ENCODE data around the gene ABCA13. TPM values are rescaled to one million over a fixed set of nuclear protein-coding genes. Genes with fewer than 3 reads are reported as not detected.

The ABCA13 gene
- total RNA-seq, 1 donor from 2014 or later, result 0.34 TPM

- Mint-ChIP-seq H3K27me3 (ENCODE audit: low read depth, unreplicated experiment) (peaks cover 7% of the 10 kb centered on the region), H3K27ac (ENCODE audit: unreplicated experiment) (no peak overlapping the region), H3K36me3 (ENCODE audit: low read depth, unreplicated experiment) (no peaks in the 10 kb centered on the region), H3K4me1 (ENCODE audit: low read depth, unreplicated experiment) (no peaks in the 10 kb centered on the region), H3K9me3 (ENCODE audit: unreplicated experiment) (peaks cover 6% of the 10 kb centered on the region), H3K4me3 (ENCODE audit: unreplicated experiment) (no peak overlapping the region)
- Histone ChIP-seq H4K20me1 (ENCODE audit: insufficient read depth, low read length) (no peaks in the 10 kb centered on the region), H3K79me2 (ENCODE audit: insufficient read depth, low read length) (no peaks in the 10 kb centered on the region), H3K9ac (ENCODE audit: low read length) (no peak overlapping the region), H3K27ac (ENCODE audit: low read depth, low read length) (no peak overlapping the region), H3K4me1 (ENCODE audit: insufficient read depth, low read length) (no peaks in the 10 kb centered on the region), H3K4me2 (ENCODE audit: low read length) (no peak overlapping the region), H3K36me3 (ENCODE audit: insufficient read depth, low read length) (no peaks in the 10 kb centered on the region), H3K4me3 (ENCODE audit: insufficient read depth, low read depth, low read length) (no peak overlapping the region), H2AFZ (ENCODE audit: low read depth, low read length) (no peak overlapping the region), H3K9me3 (ENCODE audit: insufficient read depth, low read depth, low read length) (peaks cover 12% of the 10 kb centered on the region), H3K27me3 (ENCODE audit: insufficient read depth, low read length) (no peaks in the 10 kb centered on the region)
- DNase-seq (ENCODE audit: low read depth) (no peak), FAIRE-seq (no peak)
- TF ChIP-seq EZH2 (IDR thresholded peaks at IDR 0.05; ENCODE audit: insufficient read depth, low read length), result no peak
- TF ChIP-seq CTCF (IDR thresholded peaks at IDR 0.05; ENCODE audit: insufficient read depth, low read depth, low read length), result no peak
Measured at GRCh38 chr7:48237354-48237753, 66.1 kb downstream of the ABCA13 start.

DNA sequence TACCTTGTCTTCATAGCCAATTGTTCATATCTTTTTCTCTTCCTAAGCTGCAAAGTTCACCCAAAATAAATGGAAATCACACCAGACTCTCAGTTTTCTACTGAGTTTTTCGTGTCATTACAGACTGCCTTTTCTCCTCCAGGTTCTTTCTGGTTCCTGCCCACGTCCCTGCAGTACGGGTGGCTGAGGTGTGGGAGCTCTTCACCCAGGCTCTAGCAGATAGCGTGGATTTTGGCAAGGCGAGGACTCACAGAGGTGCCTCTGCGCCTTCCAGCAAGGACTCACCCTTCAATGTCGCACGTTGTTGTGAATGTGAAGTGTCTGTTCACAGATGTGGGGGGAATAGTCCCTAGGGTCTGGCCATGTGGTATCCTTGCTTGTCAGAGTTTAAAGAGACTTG lies 71.6 kb downstream of the ABCA13 start:
- no peak overlapping the region for H3K9ac ChIP-seq (ENCODE audit: low read length)
- H3K4me2 ChIP-seq (ENCODE audit: low read length), result no peak overlapping the region
- no peaks in the 10 kb centered on the region for H3K27me3 ChIP-seq (ENCODE audit: insufficient read depth, low read length)
- H3K4me3 ChIP-seq (ENCODE audit: insufficient read depth, low read depth, low read length), result no peak overlapping the region
- H2AFZ ChIP-seq (ENCODE audit: low read depth, low read length), result no peak overlapping the region
- DNase-seq (ENCODE audit: low read depth) (no peak), FAIRE-seq (no peak)
- H3K4me1 ChIP-seq (ENCODE audit: insufficient read depth, low read length), result peaks cover 22% of the 10 kb centered on the region
- Mint-ChIP-seq H3K4me3 (ENCODE audit: unreplicated experiment) (no peak overlapping the region), H3K9me3 (ENCODE audit: unreplicated experiment) (peaks cover 8% of the 10 kb centered on the region), H3K27ac (ENCODE audit: unreplicated experiment) (no peak overlapping the region), H3K36me3 (ENCODE audit: low read depth, unreplicated experiment) (no peaks in the 10 kb centered on the region), H3K27me3 (ENCODE audit: low read depth, unreplicated experiment) (peaks cover 8% of the 10 kb centered on the region), H3K4me1 (ENCODE audit: low read depth, unreplicated experiment) (peaks cover 14% of the 10 kb centered on the region)
- H3K36me3 ChIP-seq (ENCODE audit: insufficient read depth, low read length), result no peaks in the 10 kb centered on the region
- no peaks in the 10 kb centered on the region for H3K79me2 ChIP-seq (ENCODE audit: insufficient read depth, low read length)
- TF ChIP-seq CTCF (IDR thresholded peaks at IDR 0.05; ENCODE audit: insufficient read depth, low read depth, low read length) (no peak), EZH2 (IDR thresholded peaks at IDR 0.05; ENCODE audit: insufficient read depth, low read length) (no peak)
- no peaks in the 10 kb centered on the region for H4K20me1 ChIP-seq (ENCODE audit: insufficient read depth, low read length)
- H3K9me3 ChIP-seq (ENCODE audit: insufficient read depth, low read depth, low read length), result no peaks in the 10 kb centered on the region
- no peak overlapping the region for H3K27ac ChIP-seq (ENCODE audit: low read depth, low read length)

DNA sequence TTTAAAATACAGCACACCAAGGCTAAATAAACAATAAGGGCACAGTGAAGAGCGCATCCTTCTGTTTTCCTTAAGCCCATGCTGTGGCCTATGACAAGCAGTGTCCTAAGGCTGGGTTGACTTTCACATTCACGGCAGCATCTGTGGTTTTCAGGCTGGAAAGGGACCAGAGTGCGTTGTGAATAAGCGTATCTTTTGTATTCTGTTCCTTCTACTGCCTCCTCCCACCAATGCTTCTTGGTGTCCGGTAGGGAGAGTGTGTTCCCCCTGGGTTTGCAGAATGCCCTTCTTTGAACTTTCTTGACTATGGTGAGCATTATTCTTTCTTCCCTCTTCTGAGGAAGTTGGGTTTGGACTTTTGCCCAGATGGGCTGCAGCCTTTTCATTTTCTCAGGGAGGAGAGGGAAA lies 73.6 kb downstream of the ABCA13 start:
- H3K4me3 Mint-ChIP-seq (ENCODE audit: unreplicated experiment), result no peak overlapping the region
- H4K20me1 ChIP-seq (ENCODE audit: insufficient read depth, low read length), result no peaks in the 10 kb centered on the region
- peak overlapping the region; percentile 43 for H2AFZ ChIP-seq (ENCODE audit: low read depth, low read length)
- peaks cover 8% of the 10 kb centered on the region for H3K9me3 Mint-ChIP-seq (ENCODE audit: unreplicated experiment)
- H3K4me1 ChIP-seq (ENCODE audit: insufficient read depth, low read length), result peaks cover 22% of the 10 kb centered on the region
- H3K4me3 ChIP-seq (ENCODE audit: insufficient read depth, low read depth, low read length), result peak overlapping the region; percentile 5
- TF ChIP-seq CTCF (IDR thresholded peaks at IDR 0.05; ENCODE audit: insufficient read depth, low read depth, low read length) (no peak), EZH2 (IDR thresholded peaks at IDR 0.05; ENCODE audit: insufficient read depth, low read length) (no peak)
- H3K4me2 ChIP-seq (ENCODE audit: low read length), result peak overlapping the region; percentile 76
- no peaks in the 10 kb centered on the region for H3K36me3 ChIP-seq (ENCODE audit: insufficient read depth, low read length)
- no peaks in the 10 kb centered on the region for H3K27me3 ChIP-seq (ENCODE audit: insufficient read depth, low read length)
- H3K27ac ChIP-seq (ENCODE audit: low read depth, low read length), result peak overlapping the region; percentile 32
- peaks cover 14% of the 10 kb centered on the region for H3K4me1 Mint-ChIP-seq (ENCODE audit: low read depth, unreplicated experiment)
- H3K9ac ChIP-seq (ENCODE audit: low read length), result peak overlapping the region; percentile 27
- DNase-seq (ENCODE audit: low read depth) (peak; percentile 80), FAIRE-seq (no peak)
- no peaks in the 10 kb centered on the region for H3K36me3 Mint-ChIP-seq (ENCODE audit: low read depth, unreplicated experiment)
- H3K27me3 Mint-ChIP-seq (ENCODE audit: low read depth, unreplicated experiment), result peaks cover 8% of the 10 kb centered on the region
- no peaks in the 10 kb centered on the region for H3K79me2 ChIP-seq (ENCODE audit: insufficient read depth, low read length)
- no peaks in the 10 kb centered on the region for H3K9me3 ChIP-seq (ENCODE audit: insufficient read depth, low read depth, low read length)
- H3K27ac Mint-ChIP-seq (ENCODE audit: unreplicated experiment), result no peak overlapping the region
